Measurements from ENCODE around the gene NT5M.

NT5M gene

DNA sequence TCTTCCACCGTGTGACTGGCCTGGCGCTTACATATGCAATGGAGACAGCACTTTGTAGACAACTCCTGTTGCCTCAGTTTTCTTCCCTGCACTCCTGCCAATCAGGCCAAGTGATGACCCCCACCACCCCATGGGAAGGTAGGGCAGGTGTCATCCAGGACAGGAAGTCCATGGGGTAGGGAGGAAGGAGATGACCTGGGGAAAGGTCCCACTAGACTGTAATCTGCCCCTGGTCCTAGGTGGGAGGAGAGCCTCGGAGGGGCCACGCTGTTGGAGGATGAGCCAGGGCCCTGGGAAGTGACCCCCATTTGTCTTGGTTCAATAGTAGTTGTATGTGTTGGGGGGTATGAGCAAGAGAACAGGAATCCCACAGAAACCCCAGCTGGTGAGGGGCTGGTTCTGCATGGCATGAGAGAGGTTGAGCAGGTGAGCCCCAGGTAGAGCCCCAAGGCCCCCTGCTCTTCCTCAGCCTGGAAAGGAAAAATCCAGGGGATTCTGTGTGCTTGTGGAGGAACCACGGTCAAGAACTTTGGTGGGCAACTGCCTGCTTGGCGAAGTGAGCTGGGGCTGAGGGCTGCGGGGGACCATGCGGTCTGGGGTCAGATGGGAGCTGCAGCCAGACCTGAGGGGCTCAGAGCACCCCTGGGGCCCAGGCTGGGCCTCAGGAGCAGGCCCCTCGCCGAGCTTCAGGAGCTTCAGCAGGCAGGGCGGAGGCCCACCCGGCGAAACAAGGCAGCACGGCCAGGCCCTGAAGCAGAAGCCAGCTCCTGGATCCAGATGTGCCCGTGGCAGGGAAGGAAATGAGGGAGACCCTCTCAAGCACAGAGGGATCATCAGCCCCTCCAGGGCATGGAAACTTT is 50.7 kb downstream of the NT5M start:
- TF ChIP-seq EZH2phosphoT487 (IDR thresholded peaks at IDR 0.05; ENCODE audit: borderline replicate concordance, low read length) = no peak
- TF ChIP-seq, protein P1, sequence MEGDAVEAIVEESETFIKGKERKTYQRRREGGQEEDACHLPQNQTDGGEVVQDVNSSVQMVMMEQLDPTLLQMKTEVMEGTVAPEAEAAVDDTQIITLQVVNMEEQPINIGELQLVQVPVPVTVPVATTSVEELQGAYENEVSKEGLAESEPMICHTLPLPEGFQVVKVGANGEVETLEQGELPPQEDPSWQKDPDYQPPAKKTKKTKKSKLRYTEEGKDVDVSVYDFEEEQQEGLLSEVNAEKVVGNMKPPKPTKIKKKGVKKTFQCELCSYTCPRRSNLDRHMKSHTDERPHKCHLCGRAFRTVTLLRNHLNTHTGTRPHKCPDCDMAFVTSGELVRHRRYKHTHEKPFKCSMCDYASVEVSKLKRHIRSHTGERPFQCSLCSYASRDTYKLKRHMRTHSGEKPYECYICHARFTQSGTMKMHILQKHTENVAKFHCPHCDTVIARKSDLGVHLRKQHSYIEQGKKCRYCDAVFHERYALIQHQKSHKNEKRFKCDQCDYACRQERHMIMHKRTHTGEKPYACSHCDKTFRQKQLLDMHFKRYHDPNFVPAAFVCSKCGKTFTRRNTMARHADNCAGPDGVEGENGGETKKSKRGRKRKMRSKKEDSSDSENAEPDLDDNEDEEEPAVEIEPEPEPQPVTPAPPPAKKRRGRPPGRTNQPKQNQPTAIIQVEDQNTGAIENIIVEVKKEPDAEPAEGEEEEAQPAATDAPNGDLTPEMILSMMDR (IDR thresholded peaks at IDR 0.05; ENCODE audit: low read depth, low read length, poor library complexity, severe bottlenecking) = no peak
- Histone ChIP-seq H3F3A (ENCODE audit: control insufficient read depth, insufficient read depth) (no peaks in the 10 kb centered on the region), H3K27me3 (ENCODE audit: control insufficient read depth, low read length) (no peaks in the 10 kb centered on the region), H3K79me2 (ENCODE audit: control insufficient read depth, low read length) (no peaks in the 10 kb centered on the region), H3K4me1 (ENCODE audit: control insufficient read depth, low read length) (no peaks in the 10 kb centered on the region), H3K36me3 (ENCODE audit: control insufficient read depth, low read length) (no peaks in the 10 kb centered on the region), H3K27ac (ENCODE audit: low read depth, low read length) (no peak overlapping the region), H3K4me2 (ENCODE audit: low read length) (no peak overlapping the region), H3K9me2 (replicated peaks; ENCODE audit: control insufficient read depth, low read length) (no peaks in the 10 kb centered on the region), H4K20me1 (ENCODE audit: control insufficient read depth, insufficient read depth, low read depth, low read length) (no peaks in the 10 kb centered on the region), H3K4me3 (ENCODE audit: low read length) (no peak overlapping the region), H3K9me3 (ENCODE audit: control insufficient read depth, insufficient read depth, low read length) (no peaks in the 10 kb centered on the region)

DNA sequence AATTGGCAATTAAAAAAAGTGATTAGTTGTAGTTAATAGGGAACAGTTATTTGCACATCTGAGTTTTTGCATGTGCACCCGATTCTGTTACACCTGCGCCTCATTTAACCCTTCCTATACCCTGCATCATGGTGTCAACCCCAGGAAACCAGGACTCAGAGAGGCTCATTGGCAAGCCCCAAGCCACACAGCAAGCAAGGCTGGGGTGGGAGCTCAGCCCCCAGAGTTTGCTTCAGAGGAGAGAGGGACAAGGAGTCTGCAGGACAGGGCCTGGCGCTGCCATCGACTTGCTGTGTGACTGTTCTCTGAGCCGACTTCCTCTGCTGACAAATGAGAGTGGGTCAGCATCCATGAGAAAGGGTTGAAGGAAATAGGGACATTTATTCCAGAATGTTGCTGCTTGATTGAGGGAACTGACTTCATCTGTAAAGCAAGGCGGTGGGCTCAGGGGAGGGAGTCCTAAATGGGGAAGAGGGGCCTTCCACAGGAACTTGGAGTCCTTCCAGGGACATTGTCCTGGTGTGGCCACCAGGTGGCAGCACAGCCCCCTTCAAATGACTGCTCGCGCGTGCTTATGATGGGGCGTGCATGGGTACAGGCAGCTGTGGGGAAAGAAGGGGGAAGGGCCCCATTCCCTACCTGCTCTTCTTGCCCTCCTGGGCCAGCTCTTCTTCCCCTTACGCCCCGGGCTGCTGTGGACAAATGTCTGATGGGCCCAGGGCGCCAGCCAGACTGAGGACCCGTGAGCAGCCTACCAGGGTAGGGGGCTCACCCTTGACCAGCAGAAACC is 51.6 kb downstream of the NT5M start:
- Histone ChIP-seq H3K9me2 (replicated peaks; ENCODE audit: control insufficient read depth, low read length) (no peaks in the 10 kb centered on the region), H3K36me3 (ENCODE audit: control insufficient read depth, low read length) (no peaks in the 10 kb centered on the region), H3K4me2 (ENCODE audit: low read length) (no peak overlapping the region), H3K4me1 (ENCODE audit: control insufficient read depth, low read length) (no peaks in the 10 kb centered on the region), H3K4me3 (ENCODE audit: low read length) (no peak overlapping the region), H3K27me3 (ENCODE audit: control insufficient read depth, low read length) (no peaks in the 10 kb centered on the region), H3K27ac (ENCODE audit: low read depth, low read length) (no peak overlapping the region), H3K79me2 (ENCODE audit: control insufficient read depth, low read length) (no peaks in the 10 kb centered on the region), H3K9me3 (ENCODE audit: control insufficient read depth, insufficient read depth, low read length) (peaks cover 6% of the 10 kb centered on the region; the same call in 1 of the 2 replicates), H4K20me1 (ENCODE audit: control insufficient read depth, insufficient read depth, low read depth, low read length) (no peaks in the 10 kb centered on the region), H3F3A (ENCODE audit: control insufficient read depth, insufficient read depth) (no peaks in the 10 kb centered on the region)
- TF ChIP-seq, protein P1 (IDR thresholded peaks at IDR 0.05; ENCODE audit: low read depth, low read length, poor library complexity, severe bottlenecking) = peak; percentile 90
- TF ChIP-seq EZH2phosphoT487 (IDR thresholded peaks at IDR 0.05; ENCODE audit: borderline replicate concordance, low read length) = no peak

DNA sequence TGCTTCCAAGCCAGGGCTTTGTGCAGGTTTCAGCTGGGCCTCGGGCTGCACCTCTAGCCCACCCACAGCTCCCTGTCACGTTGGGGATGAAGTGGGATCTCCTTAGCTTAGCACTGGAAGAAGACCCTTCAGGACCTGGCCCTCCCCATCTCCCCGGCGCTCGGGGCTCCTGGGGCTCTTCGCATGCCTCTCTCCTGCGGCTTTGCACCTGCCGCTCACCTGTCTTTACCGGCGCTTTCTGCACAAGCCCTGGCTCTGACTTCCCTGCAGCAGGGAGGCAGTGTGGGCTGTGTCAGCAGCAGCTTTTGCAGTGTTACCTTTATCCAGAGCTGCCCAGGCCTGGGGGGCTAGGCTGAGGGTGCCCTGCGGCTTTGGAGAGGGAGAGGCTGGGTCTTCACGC is 52.3 kb downstream of the NT5M start:
- Histone ChIP-seq H3K36me3 (ENCODE audit: control insufficient read depth, low read length) (no peaks in the 10 kb centered on the region), H4K20me1 (ENCODE audit: control insufficient read depth, insufficient read depth, low read depth, low read length) (no peaks in the 10 kb centered on the region), H3K27ac (ENCODE audit: low read depth, low read length) (no peak overlapping the region), H3K27me3 (ENCODE audit: control insufficient read depth, low read length) (no peaks in the 10 kb centered on the region), H3K4me1 (ENCODE audit: control insufficient read depth, low read length) (no peaks in the 10 kb centered on the region), H3K79me2 (ENCODE audit: control insufficient read depth, low read length) (no peaks in the 10 kb centered on the region), H3F3A (ENCODE audit: control insufficient read depth, insufficient read depth) (no peaks in the 10 kb centered on the region), H3K9me2 (replicated peaks; ENCODE audit: control insufficient read depth, low read length) (no peaks in the 10 kb centered on the region), H3K4me3 (ENCODE audit: low read length) (no peak overlapping the region), H3K9me3 (ENCODE audit: control insufficient read depth, insufficient read depth, low read length) (peaks cover 7% of the 10 kb centered on the region; the same call in 1 of the 2 replicates), H3K4me2 (ENCODE audit: low read length) (no peak overlapping the region)
- TF ChIP-seq EZH2phosphoT487 (IDR thresholded peaks at IDR 0.05; ENCODE audit: borderline replicate concordance, low read length) = no peak
- TF ChIP-seq, protein P1 (IDR thresholded peaks at IDR 0.05; ENCODE audit: low read depth, low read length, poor library complexity, severe bottlenecking) = no peak

Measured in DOHH2 (cell line).